Measurements from ENCODE around the gene KIAA1614.

DNA sequence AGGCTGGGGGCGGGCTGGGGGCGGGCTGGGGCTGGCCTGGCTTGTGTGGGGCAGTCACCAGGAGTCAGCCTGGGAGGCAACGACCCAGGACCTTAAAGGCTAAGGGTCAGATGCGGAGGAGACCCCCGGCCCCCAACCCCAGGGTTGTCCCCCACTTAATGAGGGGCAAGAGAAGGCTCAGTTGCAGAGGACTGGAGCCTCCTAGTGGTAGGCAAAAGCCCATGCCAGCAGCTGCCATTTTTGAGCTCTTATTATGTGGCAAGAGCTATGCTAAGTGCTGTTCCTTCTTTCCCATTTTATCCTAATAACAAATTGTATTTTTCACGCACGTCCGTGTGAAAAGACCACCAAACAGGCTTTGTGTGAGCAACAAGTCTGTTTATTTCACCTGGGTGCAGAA lies 8.0 kb downstream of the KIAA1614 start:
- TF ChIP-seq POLR2A (IDR thresholded peaks at IDR 0.05; ENCODE audit: low read depth, low read length) (no peak), POLR2AphosphoS5 (IDR thresholded peaks at IDR 0.05; ENCODE audit: low read depth, low read length) (no peak), TAF1 (IDR thresholded peaks at IDR 0.05; ENCODE audit: borderline replicate concordance, low read depth, low read length) (no peak)

Data from GM12892 (cell line).